Measurements from ENCODE around the gene PELI1.
A peak's percentile ranks its signal among the peaks of the same experiment; 100 is the strongest.
"Not testable (repeated sequence)": the region's sequence is repeated elsewhere in the genome, so short reads cannot be mapped to it uniquely, and the experiment has no call there.

PELI1 gene

GRCh38 chr2:64085936-64086335 lies 58.3 kb downstream of the PELI1 start:
- no peak for DNase-seq (ENCODE audit: low read depth)

- no peak for DNase-seq (ENCODE audit: low read depth)
These were observed 63.2 kb downstream of the PELI1 start for GRCh38 chr2:64081046-64081445.

GRCh38 chr2:64080179-64080578 lies 64.0 kb downstream of the PELI1 start:
- DNase-seq (ENCODE audit: low read depth), result no peak

GRCh38 chr2:64079688-64080087 lies 64.5 kb downstream of the PELI1 start:
- not testable (repeated sequence) for DNase-seq (ENCODE audit: low read depth)

- not testable (repeated sequence) for DNase-seq (ENCODE audit: low read depth)
These were observed 67.4 kb downstream of the PELI1 start for GRCh38 chr2:64076828-64077227.

- DNase-seq (ENCODE audit: low read depth), result not testable (repeated sequence)
These were observed 69.6 kb downstream of the PELI1 start for GRCh38 chr2:64074616-64075015.

GRCh38 chr2:64067326-64067725 lies 76.9 kb downstream of the PELI1 start:
- no peak for DNase-seq (ENCODE audit: low read depth)

GRCh38 chr2:64065516-64065915 lies 78.7 kb downstream of the PELI1 start:
- DNase-seq (ENCODE audit: low read depth), result no peak

GRCh38 chr2:64063924-64064331 lies 80.3 kb downstream of the PELI1 start:
- no peak for DNase-seq (ENCODE audit: low read depth)

- DNase-seq (ENCODE audit: low read depth), result no peak
These were observed 80.8 kb downstream of the PELI1 start for GRCh38 chr2:64063454-64063853.

- no peak for DNase-seq (ENCODE audit: low read depth)
These were observed 81.4 kb downstream of the PELI1 start for GRCh38 chr2:64062840-64063239.

- DNase-seq (ENCODE audit: low read depth), result no peak
These were observed 85.0 kb downstream of the PELI1 start for GRCh38 chr2:64059270-64059669.

- no peak for DNase-seq (ENCODE audit: low read depth)
These were observed 88.2 kb downstream of the PELI1 start for GRCh38 chr2:64056021-64056420.

GRCh38 chr2:64054161-64054915 lies 89.9 kb downstream of the PELI1 start:
- DNase-seq (ENCODE audit: low read depth), result no peak

GRCh38 chr2:64052463-64053241 lies 91.6 kb downstream of the PELI1 start:
- DNase-seq (ENCODE audit: low read depth), result no peak

- DNase-seq (ENCODE audit: low read depth), result peak; percentile 45
These were observed 94.5 kb downstream of the PELI1 start for GRCh38 chr2:64049633-64050220.

- no peak for DNase-seq (ENCODE audit: low read depth)
These were observed 98.3 kb downstream of the PELI1 start for GRCh38 chr2:64045938-64046337.
